HG02588 (cell line): Measurements from ENCODE around the gene SLC26A4.

Experiments
- ATAC-seq: cut with Tn5 transposase; IDR thresholded peaks from one replicate; pipeline ENCODE4 v1.9.1; 2021; ENCODE audit warnings: mild to moderate bottlenecking, moderate library complexity; ENCODE audit not compliant: unreplicated experiment

SLC26A4 gene

DNA sequence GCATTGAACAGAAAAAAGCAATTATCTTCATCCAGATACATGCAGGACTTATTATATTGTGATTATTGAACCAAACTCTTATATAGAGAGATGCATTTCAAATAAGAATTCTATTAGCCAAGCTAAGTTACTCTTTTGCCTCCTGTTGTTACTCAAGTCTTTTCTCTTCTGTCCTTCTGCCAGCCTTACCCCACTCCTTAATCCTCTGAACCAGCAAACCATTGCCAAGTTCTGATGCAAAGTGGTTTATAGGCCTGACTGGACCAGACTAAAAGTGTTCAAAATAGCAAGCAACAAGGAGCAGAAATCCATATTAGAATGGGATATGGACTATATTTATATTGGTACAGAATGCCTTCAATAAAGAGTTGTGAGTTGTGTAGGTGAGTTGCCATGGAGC lies 2.2 kb upstream of the SLC26A4 start:
- no peak for ATAC-seq

DNA sequence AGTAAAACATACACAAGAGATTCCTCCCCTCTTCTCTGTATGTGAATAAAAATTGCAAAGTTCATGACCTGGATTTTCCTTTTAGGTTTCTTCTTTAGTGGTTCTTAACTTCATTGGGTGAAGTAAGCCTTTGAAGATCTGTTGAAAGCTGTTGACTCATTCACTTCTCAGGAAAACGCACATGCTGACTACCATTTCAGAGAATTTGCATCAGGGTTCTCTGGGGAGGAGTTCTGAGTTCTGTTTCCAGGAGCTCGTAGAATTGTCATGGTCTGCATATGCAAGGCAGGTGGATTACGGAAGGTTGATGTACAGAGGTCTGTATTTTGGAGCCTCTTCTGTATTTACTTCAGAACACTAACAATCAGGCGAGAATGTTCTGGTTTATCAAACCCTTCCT lies 962 bp upstream of the SLC26A4 start:
- ATAC-seq: no peak

DNA sequence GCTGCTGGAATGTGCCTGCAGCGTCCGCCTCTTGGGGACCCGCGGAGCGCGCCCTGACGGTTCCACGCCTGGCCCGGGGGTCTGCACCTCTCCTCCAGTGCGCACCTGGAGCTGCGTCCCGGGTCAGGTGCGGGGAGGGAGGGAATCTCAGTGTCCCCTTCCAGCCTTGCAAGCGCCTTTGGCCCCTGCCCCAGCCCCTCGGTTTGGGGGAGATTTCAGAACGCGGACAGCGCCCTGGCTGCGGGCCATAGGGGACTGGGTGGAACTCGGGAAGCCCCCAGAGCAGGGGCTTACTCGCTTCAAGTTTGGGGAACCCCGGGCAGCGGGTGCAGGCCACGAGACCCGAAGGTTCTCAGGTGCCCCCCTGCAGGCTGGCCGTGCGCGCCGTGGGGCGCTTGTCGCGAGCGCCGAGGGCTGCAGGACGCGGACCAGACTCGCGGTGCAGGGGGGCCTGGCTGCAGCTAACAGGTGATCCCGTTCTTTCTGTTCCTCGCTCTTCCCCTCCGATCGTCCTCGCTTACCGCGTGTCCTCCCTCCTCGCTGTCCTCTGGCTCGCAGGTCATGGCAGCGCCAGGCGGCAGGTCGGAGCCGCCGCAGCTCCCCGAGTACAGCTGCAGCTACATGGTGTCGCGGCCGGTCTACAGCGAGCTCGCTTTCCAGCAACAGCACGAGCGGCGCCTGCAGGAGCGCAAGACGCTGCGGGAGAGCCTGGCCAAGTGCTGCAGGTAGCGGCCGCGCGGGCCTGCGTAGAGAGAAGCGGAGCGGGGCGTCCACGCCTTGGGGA lies 645 bp downstream of the SLC26A4 start:
- ATAC-seq: no peak

DNA sequence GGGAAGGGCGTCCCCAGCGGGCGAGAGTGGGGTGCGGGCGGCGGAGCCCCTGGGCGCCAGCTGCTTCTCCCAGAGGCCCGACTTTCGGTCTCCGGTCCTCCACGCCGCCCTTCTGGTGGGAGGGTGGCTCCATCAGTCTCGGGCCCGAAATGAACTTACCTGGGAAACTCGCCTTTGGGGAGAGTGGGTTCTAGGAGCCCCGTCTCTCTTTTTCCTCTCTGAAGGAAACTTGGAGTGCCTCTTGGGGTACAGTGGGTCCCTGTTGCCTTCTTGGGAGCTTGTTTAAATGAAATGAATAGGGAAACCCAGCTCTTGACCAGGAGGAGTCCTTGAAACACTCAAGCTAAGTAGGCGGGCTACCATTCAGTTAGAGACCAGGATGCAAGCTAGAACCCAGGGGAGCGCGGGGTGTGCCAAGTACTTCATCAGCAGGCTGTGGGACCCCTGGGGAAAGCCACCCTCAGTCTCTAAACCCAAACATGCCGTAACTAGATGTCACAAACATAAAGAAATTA lies 1.3 kb downstream of the SLC26A4 start:
- no peak for ATAC-seq

DNA sequence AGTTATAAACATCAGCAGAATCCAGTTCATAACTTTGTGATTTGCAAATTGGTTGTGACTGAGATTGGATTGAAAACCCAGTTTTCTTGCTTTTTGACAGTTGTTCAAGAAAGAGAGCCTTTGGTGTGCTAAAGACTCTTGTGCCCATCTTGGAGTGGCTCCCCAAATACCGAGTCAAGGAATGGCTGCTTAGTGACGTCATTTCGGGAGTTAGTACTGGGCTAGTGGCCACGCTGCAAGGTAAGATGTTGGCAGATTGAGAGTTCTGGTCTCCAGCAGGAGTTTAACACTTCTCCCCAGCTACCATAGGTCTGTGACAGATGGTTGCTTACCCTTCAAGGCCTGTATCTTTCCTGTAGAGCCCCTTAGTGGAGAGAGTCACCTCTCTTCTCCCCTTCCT lies 2.6 kb downstream of the SLC26A4 start:
- ATAC-seq: no peak

DNA sequence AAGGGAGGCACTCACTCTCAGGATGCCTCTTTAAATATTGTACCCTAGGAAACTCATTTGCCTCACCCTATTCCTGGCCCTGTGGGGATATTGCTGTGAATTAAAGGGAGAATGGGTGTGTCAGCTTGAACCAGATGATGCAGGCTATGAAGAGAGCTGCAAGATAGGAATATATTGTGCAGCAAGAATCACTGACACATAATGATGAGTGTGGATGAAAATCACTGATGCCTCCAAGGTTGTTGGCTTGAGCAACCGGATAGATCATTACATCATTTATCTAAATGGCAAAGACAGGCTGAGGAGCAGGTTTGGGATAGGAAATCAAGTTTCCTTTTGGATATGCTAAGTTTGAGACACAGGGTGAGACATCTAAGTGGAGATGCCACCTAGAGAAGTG lies 6.2 kb downstream of the SLC26A4 start:
- ATAC-seq: no peak

DNA sequence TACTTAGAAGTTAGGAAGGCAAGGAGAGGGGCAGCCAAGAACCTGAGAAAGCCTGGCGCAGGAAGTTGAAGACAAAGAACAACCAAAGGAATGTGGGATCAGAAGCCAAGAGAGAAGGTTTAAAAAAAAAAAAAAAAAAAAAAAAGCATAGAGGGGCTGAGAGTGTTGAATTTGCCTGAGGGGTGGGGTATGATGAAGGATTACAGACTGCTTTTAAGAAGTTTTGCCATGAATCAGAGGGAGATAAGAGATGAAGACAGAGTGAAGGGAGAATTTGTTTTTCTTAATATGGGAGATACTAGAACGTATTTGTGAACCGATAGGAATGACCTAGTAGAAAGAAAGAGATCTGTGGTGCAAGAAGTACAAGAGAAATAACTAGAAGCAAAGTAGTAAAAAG lies 6.7 kb downstream of the SLC26A4 start:
- no peak for ATAC-seq

DNA sequence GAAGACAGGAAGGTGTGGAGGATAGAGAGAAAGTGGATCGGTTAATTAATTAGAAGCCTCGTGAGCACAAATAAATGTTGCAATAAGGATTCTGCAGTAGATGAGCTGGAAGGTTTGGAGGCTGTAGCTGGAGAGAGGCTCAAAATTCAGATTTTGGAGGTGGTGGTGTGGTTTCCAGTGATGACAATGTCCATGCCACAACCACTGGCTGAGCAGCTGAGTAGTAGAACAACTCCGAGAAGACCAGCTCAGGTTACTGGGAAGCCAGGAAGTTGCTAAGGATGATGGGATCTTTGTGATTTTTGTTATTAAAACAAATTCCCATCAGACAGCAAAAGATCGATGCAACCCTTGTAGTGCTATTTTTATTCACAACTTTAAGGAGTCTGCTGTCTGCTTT lies 7.7 kb downstream of the SLC26A4 start:
- no peak for ATAC-seq

DNA sequence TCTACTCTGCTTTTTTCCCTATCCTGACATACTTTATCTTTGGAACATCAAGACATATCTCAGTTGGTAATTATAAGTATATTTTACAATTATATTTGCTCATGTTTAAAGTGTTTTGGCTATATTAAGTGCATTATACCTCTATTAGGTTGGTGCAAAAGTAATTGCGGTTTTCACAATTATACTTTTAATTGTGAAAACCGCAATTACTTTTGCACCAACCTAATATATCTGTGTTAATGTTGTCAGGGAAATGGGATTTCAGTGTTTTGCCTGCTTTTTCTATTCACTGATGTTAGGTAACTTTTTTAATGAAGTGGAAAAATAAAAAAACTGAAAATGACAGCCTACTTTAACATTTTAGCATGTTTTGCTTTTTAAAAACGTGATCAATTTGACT lies 11.6 kb downstream of the SLC26A4 start:
- no peak for ATAC-seq

DNA sequence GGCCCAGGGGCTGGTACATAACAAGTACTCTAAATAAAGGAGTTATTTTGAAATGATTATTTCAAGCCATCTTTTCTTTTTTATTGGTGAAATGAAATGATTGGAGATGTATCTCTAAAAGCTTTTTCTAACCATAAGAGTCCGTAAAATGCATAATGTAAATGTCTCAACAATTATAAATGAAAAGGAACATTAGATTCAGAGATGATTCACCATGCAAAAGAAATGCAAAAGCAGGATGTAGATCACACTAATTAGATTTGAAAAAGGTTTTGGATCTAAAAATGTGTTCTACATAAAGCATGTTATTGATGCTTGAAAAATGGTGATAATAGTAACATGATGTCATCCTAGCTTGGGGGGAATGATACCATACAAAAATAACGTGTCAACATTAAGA lies 15.6 kb downstream of the SLC26A4 start:
- ATAC-seq: no peak

DNA sequence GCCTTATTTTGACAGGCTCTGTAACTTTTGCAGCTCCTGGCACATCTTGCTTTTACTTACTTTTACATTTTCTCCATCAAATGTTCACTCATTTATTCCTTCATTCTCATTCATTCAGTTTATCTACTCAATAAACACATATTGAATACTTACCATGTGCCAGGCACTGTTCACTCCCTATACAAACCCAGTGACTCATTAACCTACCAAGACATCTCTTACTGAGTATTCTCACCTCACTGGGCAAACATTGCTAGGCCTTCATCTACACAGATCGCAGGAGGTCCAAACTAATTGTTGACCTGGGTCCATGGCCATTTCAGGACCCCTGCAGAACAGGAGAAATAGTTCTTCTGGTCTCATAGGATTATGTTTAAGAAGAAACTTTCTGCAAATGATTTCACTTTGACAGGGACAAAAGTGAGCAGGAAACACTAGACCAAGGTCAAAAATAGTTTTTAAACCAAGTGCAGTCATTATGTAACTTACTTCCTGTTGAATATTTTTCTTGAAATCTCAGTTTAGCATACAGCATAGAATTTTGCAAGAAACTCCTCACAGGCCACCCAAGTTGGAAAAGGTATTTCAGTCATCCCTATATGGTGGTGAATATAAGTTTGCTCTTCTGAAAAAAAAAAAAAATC lies 17.6 kb downstream of the SLC26A4 start:
- no peak for ATAC-seq

DNA sequence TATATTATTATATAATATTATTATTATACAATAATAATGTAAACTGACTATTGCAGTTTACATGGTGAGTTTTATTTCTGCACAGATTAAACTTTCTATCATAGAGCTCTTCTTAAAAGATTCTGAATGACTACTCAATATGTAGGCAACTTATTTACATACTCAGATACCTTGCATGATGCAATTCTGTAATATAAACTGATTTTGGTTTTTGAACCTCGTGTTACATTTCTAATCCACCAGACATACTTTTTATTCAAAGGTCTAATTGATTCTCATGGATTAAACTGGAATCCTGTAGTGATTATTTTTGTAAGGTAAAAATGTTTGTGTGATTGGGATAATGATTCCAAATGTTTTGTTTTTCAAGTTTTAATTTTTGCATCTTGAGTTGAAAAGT lies 19.9 kb downstream of the SLC26A4 start:
- ATAC-seq: no peak

DNA sequence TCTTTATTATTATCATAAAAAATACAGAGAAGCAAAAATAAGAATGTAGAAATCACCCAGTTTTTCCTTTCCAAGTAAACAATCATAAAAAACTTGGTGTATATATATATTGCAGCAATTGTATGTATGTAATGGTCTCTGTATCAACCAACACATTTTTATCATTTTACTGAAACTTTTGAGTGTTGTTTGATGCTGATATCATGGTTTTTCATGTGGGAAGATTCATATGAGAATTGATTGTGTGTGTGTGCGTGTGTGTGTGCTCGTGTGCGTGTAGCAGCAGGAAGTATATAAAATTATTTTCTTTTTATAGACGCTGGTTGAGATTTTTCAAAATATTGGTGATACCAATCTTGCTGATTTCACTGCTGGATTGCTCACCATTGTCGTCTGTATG lies 22.3 kb downstream of the SLC26A4 start:
- ATAC-seq: no peak

DNA sequence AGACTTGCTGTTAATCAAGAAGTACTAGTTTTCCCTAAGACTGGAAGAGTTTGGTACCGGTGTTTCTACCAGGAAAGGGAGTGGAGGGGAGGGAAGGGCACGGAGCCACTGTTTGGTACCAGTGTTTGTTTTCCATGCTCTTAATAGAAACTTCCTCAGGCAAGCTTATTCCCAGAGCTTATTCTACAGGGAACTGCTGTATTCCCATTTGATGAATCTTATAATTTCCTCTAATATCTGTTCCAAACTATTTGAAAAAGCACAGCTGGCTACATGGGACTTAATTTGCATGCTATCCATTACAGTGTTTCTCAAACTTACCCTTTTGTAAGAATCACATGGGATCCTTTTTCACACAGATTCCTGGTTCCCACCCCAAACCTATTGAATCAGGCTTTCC lies 23.7 kb downstream of the SLC26A4 start:
- ATAC-seq: no peak

DNA sequence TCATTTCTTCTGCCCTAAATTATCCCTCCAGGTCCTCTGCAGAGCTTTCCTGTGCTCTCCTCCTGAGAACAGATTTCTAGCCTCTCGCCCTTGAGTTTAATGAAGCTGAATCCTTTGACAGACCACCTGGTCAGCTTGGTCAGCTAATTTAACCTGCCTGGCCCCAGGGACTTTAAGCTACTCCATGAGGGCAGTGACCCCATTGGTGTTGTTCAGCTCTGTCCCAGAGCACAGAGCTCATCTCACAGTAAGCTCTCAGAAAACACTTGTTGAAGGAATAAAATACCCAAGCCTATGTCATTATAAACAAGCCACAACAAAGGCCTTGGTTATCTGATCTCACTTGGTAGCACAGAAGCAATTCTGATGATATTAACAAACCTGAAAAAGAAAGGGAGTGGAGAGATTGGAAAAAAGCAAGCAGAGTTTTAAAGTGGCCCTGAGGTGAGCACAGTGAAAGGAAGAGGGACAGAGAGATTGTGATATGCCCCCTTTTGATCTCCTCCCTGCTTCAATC lies 24.4 kb downstream of the SLC26A4 start:
- ATAC-seq: no peak

DNA sequence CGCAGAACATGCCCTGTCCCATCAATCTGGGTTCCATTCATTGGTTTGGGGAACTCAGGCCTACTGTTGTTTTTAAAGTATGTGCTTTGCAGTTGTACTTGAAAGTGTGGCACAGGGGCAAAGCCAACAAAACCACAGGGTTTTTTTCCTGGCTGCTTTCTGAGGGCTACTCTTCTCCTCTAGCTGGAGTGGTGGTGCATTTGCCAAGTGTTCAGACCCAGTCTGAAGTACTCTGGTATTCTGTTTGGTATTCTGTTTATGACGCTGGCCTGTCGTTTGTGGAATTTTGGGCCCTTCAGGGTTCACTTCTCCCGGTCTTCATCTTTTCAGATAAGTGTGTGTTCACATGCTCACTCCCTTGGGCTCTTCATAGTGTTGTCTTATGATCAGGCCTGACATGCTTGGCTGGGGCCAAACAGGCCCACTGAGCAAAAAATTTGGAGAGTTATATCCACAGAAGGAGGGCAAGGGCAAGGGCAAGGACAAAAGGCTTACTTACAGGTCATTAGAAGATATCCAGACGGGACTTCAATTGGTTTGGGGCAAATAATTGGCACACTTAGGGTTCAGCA lies 26.3 kb downstream of the SLC26A4 start:
- no peak for ATAC-seq

DNA sequence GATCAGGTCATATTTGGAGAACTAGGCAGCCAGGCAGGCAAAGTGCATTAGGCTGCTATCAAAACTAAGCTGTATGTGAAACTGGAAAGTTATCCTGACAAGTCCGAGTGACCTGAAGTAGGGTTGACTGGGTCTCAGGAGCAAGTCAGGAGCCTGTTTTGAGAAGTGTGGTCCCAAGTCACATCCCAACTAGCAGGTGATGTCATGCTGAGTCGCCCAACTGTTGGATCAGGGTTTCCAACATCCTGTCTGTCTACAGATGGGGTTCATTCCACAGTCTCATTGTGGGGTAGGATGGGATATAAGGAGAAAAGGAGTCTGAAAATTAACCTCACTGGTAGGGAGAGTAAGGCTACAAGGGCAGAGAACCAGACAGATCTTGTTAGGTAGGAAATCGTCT lies 27.0 kb downstream of the SLC26A4 start:
- ATAC-seq: no peak

DNA sequence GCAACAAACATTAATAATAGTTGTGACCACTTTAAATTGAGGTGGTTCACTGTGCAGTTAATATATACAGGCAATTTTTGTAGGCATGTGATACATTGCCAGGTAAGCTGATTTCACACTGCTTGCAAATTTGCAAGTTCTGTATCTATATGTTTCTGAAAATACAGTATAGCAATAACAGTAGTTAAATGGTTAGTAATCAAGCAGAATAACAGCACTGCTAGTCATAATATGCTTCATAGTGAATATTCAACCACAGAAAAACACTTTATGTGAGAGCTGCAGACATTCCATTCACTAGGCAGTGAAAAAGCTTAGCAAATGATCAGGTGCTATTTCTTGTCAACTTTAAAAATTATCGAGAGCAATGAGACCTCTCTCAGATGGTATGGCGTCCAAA lies 28.9 kb downstream of the SLC26A4 start:
- no peak for ATAC-seq

DNA sequence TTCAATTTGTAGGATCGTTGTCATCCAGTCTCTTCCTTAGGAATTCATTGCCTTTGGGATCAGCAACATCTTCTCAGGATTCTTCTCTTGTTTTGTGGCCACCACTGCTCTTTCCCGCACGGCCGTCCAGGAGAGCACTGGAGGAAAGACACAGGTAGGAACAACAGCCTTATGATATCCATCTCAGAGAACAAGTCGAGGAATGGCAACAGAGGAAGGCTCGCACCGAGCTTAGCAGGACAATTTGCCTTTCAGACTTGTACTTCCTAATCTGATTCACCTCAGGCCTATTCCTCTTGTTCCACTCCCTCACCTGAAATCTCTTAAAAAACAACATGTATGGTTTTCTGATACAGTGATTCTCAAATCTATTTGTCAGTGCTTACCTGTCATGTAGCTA lies 29.5 kb downstream of the SLC26A4 start:
- ATAC-seq: no peak

DNA sequence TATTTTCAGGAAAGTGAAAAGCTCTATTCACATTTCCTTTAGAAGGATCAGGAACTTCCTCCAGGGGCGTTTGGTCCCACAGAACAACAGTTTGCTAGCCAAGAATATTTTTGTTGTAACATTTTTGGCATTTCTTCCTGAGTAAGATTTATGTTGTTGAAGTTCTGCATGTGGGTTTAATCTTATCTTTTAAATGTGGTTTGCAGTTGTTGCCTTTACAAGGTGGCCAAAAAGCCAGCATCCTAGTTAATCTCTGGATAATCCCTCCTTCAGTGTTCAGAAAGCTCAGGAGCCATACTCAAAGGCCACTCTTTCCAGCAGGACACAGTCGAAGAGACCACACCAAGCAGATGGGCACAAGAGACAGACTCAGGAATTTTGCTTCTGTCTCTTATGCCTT lies 30.0 kb downstream of the SLC26A4 start:
- no peak for ATAC-seq

DNA sequence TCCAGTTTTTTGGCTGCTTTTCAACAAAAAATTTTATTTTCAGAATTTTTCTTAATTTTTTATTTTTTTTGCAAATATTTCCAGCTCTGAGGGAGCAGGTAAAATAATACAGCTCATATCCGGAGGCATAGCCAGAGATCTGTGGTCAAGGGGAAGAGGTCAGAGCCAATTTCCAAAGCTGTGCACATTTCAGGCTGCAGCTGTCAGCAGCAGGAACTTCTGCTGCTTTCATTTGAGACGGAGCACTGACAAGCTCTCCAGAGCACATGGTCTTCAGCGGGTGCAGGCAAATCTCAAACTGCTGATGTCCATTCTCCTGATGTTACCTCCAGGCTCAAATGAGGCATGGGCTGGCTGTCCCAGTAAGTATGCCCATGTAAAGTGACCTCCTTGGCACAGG lies 31.1 kb downstream of the SLC26A4 start:
- ATAC-seq: no peak

DNA sequence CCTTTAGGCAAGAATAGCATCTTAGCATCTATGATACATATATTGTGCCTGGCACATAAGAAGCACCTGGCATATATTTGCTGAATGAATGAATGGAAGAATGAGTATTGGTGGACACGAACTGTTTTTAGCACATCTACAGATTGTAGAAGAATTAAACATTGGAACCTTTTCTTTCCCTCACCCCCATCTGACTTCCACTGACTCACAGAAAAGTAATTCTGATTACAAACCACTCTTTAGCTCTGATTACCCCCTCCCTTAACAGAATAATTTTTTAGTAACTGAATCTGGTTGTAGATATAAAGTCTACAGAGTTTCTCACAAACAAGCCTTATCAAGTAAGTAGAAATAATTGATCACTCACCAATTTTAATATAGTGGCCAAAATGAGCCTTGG lies 31.9 kb downstream of the SLC26A4 start:
- no peak for ATAC-seq
